NCI-H146 treated with DMSO at 0.1 percent for 48 hours (cell line): Measurements from ENCODE around the gene IL18RAP.

Source experiments
- DNase-seq: peaks from one replicate; lab custom pipeline; 2025; ENCODE audit not compliant: unreplicated experiment; lab: John Stamatoyannopoulos, UW

IL18RAP gene, protein sequence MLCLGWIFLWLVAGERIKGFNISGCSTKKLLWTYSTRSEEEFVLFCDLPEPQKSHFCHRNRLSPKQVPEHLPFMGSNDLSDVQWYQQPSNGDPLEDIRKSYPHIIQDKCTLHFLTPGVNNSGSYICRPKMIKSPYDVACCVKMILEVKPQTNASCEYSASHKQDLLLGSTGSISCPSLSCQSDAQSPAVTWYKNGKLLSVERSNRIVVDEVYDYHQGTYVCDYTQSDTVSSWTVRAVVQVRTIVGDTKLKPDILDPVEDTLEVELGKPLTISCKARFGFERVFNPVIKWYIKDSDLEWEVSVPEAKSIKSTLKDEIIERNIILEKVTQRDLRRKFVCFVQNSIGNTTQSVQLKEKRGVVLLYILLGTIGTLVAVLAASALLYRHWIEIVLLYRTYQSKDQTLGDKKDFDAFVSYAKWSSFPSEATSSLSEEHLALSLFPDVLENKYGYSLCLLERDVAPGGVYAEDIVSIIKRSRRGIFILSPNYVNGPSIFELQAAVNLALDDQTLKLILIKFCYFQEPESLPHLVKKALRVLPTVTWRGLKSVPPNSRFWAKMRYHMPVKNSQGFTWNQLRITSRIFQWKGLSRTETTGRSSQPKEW

DNA sequence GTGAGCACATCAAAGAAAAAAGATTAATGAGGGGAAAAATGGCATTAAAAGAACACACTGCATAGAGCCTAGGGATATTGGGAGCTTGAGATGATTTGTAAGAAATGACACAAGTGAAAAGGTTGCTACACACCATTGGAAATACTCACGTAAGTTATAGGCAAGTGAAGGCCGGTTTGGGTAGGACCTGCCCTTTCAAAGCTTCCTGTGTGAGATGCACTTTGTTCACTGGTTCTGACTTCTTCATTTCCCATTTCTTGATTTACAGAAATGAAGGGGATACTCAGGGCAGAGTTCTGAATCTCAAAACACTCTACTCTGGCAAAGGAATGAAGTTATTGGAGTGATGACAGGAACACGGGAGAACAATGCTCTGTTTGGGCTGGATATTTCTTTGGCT, at the start of gene IL18RAP:
IL18RAP (plus strand) TSS at position 251 of the 400 bp plus-strand sequence; CDS start at position 369, 118 bp downstream.
- DNase-seq = no peak

DNA sequence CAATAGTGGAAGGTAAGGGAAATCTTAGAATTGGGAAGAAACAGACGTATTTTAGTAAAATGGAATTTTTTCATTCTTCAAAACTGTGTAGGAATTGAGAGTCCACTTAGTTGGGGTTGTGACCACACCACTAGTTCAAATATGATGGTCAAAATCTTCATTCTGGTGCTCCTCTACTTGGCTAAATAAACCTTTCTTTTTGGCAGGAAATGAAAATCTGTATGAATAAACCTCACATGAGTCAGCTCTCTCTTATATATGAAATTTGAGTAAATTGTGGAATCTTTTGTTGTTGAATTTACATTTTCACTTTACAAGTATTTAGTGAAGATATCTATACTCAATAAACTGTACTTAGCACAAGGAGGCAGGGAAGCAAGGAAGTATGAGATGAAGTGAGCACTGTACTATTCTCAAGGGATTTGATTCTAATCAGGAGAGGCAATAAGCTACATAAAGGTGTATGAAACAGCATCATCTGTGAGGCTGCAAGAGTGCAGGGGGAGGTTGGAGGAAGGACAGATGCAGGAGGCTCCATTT, 46.8 kb upstream of the IL18RAP start:
- no peak for DNase-seq

DNA sequence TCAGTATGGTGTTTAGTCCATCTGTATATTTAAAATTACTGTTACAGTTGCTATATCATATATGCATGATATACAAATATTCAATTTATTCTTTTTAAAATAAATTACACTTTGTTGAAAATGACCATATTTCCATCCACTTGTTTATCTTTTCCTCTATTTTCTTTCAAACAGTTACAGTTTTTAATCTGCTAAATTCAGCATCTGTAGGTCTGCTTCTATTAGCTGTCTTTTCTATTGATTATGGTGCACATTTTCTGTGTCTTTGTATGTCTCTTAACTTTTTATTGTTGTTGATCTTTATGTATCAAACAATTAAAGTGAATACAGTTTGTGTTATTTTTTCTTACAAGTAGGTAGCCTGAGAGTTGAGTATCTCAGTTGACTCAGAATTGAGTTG, 39.2 kb upstream of the IL18RAP start:
- DNase-seq = no peak

DNA sequence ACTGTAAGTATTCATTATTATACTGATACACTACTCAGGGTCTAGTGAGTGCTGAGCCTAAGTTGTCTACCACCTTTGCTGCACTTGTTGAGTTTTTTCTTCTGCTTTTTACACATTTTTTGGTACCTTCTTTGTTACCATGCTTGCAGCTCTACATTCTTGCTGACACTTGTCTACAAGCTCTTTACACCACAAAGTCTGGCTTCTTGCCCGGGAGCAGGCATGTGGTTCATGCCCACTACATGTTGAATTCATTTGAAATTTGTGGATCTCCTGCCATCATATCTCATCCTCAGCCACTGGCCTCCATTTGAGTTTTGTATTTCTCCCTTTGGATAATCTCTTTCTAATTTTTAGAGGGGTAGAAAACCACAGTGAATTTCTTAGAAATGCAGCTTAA, 37.4 kb upstream of the IL18RAP start:
- DNase-seq = no peak

DNA sequence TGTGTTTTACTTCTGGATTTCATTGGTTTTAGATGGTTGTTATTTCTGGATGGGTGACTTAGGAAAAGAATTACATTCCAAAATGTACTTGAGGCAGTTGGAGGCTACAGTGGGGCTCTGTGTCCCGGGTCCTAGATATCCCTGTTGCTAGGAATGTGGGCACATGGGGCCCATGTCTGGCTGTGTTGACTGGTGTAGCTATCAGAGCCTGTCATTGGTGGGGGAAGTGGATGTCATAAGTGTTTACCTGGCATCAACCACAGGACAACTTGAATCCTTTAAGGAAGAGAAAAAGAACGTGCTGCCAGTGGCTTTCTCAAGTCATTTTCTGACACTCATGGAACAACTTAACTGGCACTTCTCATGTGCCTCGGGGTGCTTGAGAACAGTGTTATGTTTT, 37.0 kb upstream of the IL18RAP start:
- DNase-seq = no peak

DNA sequence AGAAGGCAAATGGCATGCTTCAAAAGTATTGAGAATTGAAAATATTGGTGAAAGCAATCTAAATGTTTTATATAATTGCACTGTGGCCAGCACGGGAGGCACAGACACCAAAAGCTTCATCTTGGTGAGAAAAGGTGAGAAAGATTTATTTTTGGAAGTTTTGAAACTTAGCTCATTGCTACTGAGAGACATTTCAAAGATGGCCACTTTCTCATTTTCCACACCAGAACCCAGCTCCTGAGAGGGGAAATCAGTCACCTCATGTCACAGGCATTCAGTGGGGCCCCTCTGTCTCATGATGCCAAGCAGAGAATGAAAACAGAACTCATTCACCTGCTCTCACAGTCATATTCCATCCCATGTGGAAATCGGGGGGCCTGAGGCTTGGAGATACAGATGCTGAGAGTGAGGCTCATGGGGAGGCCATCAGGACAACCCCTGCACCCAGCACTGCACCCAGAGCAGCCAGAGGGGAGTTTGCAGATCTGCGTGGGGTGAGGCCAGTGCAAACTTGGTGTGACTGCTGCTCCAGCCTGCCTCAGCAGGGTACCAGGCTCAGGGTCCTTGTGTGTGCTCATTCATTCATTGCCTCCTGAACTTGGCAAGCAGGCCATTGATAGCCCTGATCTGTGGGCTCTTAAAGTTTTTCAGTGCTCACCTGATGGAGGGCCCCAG, 36.0 kb upstream of the IL18RAP start:
- no peak for DNase-seq

DNA sequence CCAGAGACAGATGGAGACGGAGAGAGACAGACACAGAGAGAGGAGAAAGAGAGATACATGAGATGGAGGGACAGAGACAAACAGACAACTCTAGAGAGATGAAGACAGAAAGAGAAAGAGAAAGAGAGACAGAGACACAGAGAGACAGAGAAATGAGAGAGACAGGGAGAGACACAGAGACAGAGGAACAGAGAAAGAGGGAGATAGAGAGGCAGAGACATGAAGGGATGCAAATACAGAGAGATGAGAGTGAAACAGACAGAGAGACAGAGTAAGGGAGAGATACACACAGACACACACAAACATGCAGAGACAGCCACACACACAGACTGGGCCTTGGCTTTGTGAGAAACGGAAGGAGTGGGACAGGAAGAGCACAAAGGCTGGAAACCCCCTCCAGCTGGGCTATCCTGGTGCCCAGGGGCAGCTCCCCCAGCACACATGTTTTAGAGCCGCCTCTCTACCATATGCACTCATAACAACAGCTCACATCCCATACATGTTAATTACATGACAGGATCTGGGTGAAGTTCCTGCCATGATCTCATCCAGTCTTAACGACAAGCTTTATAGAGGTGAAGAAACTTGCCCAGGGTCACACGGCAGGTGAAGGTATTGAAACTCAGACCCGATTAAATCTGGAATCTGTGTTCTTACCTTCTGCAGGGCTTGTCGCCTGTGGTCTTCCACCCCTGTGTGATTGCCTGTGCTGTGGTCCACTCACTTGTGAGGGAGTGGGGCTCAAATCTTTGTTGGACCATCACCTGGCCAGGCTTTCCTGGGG, 35.0 kb upstream of the IL18RAP start:
- DNase-seq = no peak

DNA sequence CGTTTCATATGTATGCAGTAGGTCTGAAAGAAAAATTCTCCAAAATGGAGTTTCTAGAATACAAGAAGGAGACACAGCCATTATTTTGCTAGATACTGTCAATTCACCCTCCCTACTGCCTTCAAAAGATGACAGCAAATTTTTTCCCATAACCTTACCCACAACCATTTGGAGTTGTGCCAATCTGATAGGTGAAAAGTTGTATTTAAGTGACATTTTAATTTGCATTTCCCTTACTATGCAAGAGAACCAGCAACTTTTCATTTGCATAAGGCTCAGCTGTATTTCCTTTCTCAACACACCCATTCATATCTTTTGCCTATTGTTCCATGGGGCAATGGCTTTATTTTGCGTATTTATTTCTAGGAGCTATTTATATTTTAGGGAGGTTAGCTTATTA, 31.4 kb upstream of the IL18RAP start:
- DNase-seq = no peak

DNA sequence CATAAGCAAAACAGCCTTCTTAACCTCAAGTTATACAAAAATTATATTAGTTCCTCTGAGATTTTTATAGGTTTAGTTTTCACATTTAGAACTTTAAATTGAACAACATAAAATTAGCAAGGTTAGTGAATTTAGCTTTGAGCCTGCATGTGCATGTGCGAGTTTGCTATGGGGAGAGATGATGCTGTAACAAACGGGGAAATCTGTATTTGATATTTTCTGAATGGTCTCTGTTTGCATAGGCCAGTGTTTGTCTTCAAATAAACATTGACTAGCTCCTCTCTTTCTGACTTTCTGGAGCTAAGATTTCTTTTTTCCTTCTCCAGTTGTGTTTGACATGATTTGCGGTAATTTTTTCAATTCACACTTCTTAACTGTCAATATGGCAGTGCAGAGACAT, 30.9 kb upstream of the IL18RAP start:
- DNase-seq = no peak

DNA sequence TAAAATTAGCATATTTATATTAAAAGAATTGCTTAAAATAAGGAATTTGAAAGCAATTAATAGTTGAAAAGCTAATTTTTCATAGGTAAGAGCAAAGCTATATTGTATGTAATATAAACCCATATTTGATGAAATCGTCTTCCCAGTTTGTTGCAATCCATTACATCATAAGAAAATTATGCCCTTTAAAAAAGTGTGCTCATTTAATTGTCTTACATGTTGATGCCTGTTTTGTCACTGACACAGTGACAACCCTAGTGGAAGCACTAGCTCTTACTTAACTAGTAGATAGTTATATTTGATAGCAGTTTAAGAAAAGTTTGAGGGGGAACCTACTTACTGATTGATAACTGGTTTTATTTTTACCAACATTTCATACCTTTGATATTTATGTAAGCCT, 30.0 kb upstream of the IL18RAP start:
- DNase-seq = no peak

DNA sequence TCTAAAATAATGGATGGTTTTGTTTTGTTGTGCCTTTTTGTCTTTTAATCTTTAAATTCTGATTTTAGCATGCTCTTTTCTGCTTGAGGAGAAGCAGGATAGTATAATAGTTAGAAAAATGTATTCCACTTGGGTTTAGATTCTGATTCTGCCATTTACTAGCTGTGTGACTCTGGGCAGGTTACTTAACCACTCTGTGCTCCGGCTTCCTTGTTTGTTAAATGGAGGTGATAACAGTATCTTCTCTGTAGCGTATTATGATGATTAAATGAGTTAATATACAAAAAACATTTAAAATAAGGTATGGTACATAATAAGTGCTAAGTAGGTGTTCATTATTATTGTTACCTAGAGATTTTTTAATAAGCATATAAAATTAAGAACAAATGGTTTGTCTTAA, 26.9 kb upstream of the IL18RAP start:
- no peak for DNase-seq

DNA sequence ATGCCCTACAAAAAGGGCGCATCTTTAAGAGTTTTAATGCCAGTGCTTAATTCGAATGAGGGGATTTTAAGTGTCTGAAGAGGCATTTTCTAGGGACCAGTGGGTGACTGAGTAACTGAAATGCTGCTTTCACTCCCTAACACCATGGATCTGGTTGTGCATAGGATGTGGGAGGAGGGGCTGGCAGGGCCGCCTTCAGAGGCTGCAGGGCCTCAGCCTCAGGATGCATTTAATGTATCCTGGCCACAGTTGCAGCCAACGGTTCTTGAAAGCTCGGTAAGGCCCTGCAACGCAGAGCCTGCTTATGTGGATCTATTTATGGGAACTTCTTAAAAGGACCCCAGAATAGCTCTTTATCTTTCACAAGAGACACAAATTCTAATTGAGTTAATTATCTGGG, 25.8 kb upstream of the IL18RAP start:
- DNase-seq = no peak

DNA sequence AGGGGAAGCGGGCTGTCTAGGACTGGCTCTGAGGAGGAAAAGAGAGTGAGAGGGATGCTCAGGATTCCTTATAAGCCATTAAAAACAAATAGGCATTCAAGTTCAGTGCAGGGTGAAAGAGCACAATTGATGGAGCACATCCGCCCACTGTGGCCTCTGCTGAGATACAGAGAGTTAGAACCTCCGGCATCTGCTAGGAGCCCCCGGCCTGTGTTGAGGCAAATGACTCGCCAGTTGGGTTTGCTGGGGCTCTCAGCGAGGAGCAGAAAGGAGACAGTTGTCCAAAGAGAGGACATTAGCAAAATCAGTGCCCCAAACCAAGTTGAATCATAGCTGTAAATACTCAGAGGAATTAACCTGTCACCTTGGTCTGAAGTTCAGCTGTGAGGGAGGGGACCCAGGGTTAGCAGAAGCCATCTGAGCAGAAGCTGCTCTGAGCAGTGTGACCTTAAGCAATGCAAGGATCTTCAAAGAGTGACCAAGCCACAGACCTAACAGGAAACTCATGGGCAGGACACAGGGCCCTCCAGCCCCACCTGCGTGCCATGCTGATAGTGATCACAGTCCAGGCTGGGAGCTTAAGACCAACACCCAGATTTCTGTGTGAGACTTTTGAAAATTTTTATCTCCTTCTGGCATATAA, 23.3 kb upstream of the IL18RAP start:
- DNase-seq = no peak

DNA sequence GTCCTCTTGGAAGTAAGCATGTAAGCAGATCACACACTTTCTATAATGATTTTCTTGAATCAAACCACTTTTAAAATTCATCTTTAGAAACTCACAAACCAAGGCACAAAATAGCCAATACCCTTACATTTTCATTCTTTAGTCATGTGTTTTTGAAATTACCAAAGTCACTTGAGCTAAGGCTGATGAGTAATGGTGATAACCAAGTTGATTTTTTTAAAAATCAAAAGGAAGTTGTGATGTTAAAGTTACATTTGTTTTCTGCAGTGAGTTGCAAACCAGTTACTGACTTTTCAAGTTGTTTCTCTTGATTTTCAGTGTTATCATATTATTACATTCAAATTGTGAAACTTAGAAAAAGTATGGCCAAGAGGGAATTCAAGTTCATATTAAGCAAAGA, 21.5 kb upstream of the IL18RAP start:
- DNase-seq = no peak

DNA sequence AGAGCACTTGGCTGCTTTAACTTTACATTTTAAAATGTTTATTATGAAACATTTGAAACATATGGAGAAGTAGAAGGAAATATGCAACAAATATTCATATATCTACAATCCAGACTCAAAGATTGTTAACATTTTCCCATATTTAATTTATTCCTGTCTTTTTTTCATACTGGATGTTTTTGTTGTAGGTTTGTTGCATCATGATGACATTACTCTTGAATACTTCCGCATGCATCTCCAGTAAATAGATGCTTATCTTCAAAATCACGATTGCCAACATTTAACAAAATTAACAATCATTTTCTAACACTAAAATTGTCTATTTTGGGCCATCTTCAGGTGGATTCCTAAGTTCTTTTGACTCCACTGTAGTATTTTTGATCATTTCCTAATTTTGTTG, 21.1 kb upstream of the IL18RAP start:
- DNase-seq = no peak

DNA sequence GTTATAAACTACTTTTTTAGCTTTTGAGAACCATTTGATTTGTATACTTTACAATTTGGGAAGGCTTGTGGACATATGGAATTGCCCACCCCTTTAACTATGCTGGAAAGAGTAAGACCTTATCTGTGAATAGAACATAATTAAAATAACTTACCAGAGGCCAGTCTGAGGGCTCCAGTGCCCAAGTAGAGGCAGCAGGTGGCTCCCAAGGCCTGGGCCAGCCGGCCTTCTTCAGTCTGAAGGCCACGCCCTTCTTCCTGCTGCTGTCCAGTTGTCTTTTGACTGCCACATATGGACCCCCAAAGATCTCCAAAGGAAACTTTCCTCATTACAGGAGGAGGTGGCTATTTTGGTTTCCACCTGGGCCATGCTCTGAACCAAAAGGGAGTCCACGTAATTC, 12.0 kb upstream of the IL18RAP start:
- no peak for DNase-seq

DNA sequence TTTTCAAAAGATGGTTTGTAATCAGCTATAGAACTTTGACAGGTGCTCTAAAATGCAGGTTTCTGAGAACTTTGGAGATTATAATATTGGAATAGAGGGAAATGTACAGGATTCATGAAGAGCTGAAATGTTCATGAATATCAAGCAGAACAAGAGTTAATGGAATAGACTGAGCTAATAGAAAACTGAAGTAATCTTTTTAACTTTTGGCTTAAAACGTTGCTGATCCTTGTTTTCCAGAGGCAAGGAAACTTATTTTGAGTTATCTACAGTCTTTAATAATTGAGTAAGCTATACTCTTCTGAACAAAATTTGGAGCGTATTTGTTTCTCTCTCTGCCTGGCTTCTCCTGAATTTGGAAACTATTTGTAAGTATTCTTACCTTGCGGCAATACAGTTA, 10.8 kb upstream of the IL18RAP start:
- no peak for DNase-seq

DNA sequence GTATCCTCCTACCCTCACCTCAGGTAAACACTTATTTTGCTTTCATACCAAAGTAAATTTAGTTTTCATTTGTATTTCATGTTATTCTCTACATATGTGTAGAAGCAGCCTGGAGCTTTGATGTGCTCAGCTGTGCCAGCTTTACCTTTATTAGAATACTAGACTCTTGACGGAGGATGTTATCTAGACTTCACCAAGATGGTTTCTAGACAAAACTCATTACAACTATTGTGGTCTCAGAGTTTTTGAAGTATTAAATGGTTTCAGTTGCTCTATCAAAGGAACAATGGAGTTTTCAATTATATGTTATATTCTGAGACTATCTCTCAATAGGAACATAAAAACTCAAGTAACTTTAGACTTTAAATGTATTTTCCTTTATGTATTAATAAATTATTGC, 5.0 kb upstream of the IL18RAP start:
- no peak for DNase-seq

DNA sequence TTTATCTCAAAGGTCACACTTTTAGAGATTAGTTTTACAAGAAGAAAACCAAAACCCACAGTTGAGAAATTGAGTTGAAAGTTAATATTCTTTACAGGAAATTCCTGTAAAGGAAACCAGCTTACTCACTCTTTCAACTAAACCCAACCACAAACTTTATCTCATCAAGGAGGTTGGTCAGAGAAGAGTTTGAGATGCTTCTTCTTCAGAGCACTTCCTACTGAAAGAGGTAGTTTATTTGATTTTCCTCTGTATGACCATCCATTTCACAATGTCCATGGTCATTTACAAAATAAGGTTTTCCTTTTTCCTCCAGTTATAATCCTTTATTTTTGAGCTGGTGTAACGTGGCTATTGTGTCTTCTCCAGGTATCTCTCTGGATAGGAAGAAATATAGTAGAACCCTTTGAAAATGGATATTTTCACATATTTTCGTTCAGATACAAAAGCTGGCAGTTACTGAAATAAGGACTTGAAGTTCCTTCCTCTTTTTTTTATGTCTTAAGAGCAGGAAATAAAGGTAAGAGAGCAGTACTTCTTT, 4.5 kb upstream of the IL18RAP start:
- no peak for DNase-seq

DNA sequence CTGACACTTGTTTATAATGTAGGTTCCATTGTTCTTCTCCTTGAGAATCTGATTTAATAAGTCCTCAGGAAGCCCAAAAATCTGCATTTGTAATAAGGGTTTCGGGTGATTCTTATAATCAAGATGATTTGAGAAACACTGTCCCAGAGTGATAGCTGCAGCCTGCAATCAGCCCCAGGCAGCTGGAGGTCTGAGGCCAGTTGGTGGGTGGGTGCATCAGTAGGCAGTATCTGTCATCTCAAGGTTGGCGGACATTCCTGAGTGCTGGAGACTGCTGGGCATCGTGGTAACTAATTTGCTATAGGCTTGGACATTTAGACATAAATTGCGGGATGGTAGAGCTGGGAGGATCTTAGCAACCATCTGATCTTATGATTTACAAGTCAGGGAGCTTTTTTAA, 2.7 kb upstream of the IL18RAP start:
- DNase-seq = no peak
